ENCODE measurements around the gene UBAC2.

GRCh38 chr13:99211421-99212035, 10.9 kb downstream of the UBAC2 start:
- TF ChIP-seq, protein P1, sequence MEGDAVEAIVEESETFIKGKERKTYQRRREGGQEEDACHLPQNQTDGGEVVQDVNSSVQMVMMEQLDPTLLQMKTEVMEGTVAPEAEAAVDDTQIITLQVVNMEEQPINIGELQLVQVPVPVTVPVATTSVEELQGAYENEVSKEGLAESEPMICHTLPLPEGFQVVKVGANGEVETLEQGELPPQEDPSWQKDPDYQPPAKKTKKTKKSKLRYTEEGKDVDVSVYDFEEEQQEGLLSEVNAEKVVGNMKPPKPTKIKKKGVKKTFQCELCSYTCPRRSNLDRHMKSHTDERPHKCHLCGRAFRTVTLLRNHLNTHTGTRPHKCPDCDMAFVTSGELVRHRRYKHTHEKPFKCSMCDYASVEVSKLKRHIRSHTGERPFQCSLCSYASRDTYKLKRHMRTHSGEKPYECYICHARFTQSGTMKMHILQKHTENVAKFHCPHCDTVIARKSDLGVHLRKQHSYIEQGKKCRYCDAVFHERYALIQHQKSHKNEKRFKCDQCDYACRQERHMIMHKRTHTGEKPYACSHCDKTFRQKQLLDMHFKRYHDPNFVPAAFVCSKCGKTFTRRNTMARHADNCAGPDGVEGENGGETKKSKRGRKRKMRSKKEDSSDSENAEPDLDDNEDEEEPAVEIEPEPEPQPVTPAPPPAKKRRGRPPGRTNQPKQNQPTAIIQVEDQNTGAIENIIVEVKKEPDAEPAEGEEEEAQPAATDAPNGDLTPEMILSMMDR (conservative IDR thresholded peaks at IDR 0.05; ENCODE audit: low read depth, low read length) = no peak
- TF ChIP-seq BHLHE40 (IDR thresholded peaks at IDR 0.05; ENCODE audit: low read depth, low read length) (no peak), POLR2A (IDR thresholded peaks at IDR 0.05; ENCODE audit: low read depth, low read length) (no peak), RFX5 (IDR thresholded peaks at IDR 0.05; ENCODE audit: low read depth, low read length) (no peak), SMC3 (IDR thresholded peaks at IDR 0.05; ENCODE audit: low read depth, low read length) (no peak), FOS (IDR thresholded peaks at IDR 0.05; ENCODE audit: low read depth, low read length) (no peak), RAD21 (IDR thresholded peaks at IDR 0.05; ENCODE audit: low read length) (no peak), RCOR1 (IDR thresholded peaks at IDR 0.05; ENCODE audit: insufficient replicate concordance, low read length) (no peak), CHD1 (IDR thresholded peaks at IDR 0.05; ENCODE audit: low read depth, low read length) (no peak)
- TF ChIP-seq, protein P2, sequence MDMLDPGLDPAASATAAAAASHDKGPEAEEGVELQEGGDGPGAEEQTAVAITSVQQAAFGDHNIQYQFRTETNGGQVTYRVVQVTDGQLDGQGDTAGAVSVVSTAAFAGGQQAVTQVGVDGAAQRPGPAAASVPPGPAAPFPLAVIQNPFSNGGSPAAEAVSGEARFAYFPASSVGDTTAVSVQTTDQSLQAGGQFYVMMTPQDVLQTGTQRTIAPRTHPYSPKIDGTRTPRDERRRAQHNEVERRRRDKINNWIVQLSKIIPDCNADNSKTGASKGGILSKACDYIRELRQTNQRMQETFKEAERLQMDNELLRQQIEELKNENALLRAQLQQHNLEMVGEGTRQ (IDR thresholded peaks at IDR 0.05; ENCODE audit: low read depth, low read length) = no peak

Measured in IMR-90 (cell line).